Right cardiac atrium (tissue), 5 donors: ENCODE measurements around the gene SALL2. TPM values are rescaled to one million over a fixed set of nuclear protein-coding genes. Genes with fewer than 3 reads are reported as not detected.
"Not testable (repeated sequence)": the region's sequence is repeated elsewhere in the genome, so short reads cannot be mapped to it uniquely, and the experiment has no call there.

Experiments
- ATAC-seq, 2 donors: fragments of 200-7000 bp; cut with Tn5 transposase; one replicate each; pipeline versions ENCODE4 v1.8.0 to v1.9.1; 2020; ENCODE audit warnings: moderate library complexity in 2 of 2, mild to moderate bottlenecking in 1 of 2
- DNase-seq, 3 donors: peaks; one replicate each; pipeline ENCODE4 v3.0.0-alpha.2; 2020
- H3K27ac ChIP-seq: one replicate; pipeline ENCODE4 v1.5.1; 2013; ENCODE audit warnings: mild to moderate bottlenecking, low read length, control low read depth, moderate library complexity
- H3K27me3 ChIP-seq: one replicate; pipeline ENCODE4 v1.6.1; 2013; ENCODE audit not compliant: control insufficient read depth, insufficient read depth
- H3K4me1 ChIP-seq: one replicate; pipeline ENCODE4 v1.6.1; 2013; ENCODE audit warnings: low read length; ENCODE audit not compliant: control insufficient read depth, insufficient read depth
- H3K4me3 ChIP-seq: one replicate; pipeline ENCODE4 v1.5.1; 2013; ENCODE audit warnings: low read length, control low read depth
- H3K9me3 ChIP-seq: one replicate; pipeline ENCODE4 v1.6.1; 2013; ENCODE audit warnings: low read length; ENCODE audit not compliant: control insufficient read depth
- WGBS: extraction: QIAGEN DNeasy Blood & Tissue Kit; methylation state at CpG from one replicate; pipeline ENCODE4 v1.1.7; 2013; 5-methylcytosine and 5-hydroxymethylcytosine counted together
- intact Hi-C, 4 donors: fragments of 100-400 bp; cut with DNase I; formaldehyde crosslinking; loops; one replicate each; pipeline versions ENCODE4 v1.11.0 to v1.14.0; 2022 to 2023
- long read RNA-seq, 4 donors: library from polyadenylated mRNA; unstranded; transcript quantifications; one replicate each; pipeline ENCODE4 v2.0.0, GENCODE V29; 2020 to 2021
- polyA plus RNA-seq: library from polyadenylated mRNA; stranded (reverse); fragments of 200-250 nt; gene quantifications from one replicate; pipeline ENCODE4 v1.2.3, GENCODE V29; 2013
- total RNA-seq, 4 donors: library from RNA; stranded (reverse); fragmentation: NEBNext Ultra II Directional; extraction: Animal tissue kit (Norgen Biotek cat#: 25700); gene quantifications; one replicate each; pipeline ENCODE4 v1.2.1, GENCODE V29; 2021
- donor health status: healthy with polysubstance abuse.
- donor health status: DM: no; HTN: yes; CAD: no.
- donor health status: DM: no; HTN: no; CAD: no.
- donor health status: DM: no; HTN: yes; CAD: no; lungs with severe emphysema.
- donor health status: DM: yes; HTN: yes; CAD: no.

Gene SALL2
- total RNA-seq (10 to 100 TPM in 3 of 4 donors, 1 to 10 TPM in 1; 6.8 to 16.1 (median 12.0) TPM), polyA plus RNA-seq (4.0 TPM)
- long read RNA-seq, donor 1, partial matches to known transcripts = 0 of 12 reads
- long read RNA-seq, donor 1, other reads (novel, unspliced or antisense) = 11 of 12 reads
- long read RNA-seq, donor 2, partial matches to known transcripts = 1 of 10 reads
- long read RNA-seq, donor 2, other reads (novel, unspliced or antisense) = 7 of 10 reads
- long read RNA-seq, donor 3, partial matches to known transcripts = 2 of 17 reads
- long read RNA-seq, donor 3, other reads (novel, unspliced or antisense) = 15 of 17 reads
- long read RNA-seq, donor 4, partial matches to known transcripts = 1 of 10 reads
- long read RNA-seq, donor 4, other reads (novel, unspliced or antisense) = 7 of 10 reads

GRCh38 chr14:21525962-21526671 is at the start of gene SALL2:
Gene SALL2 (minus strand): TSS chr14:21526346. CDS start chr14:21526127, 219 bp downstream.
- H3K27ac ChIP-seq = peak within 1 kb of the TSS; percentile 42
- peaks cover 4% of the 10 kb centered on the region for H3K4me1 ChIP-seq
- intact Hi-C loops = no loop called here
- H3K9me3 ChIP-seq = no peaks in the 10 kb centered on the region
- WGBS = under 1% methylated on average over 43 of the region's 43 CpGs
- H3K4me3 ChIP-seq = peak within 1 kb of the TSS; percentile 98
- ATAC-seq = peak; percentile 94
- DNase-seq = peak; percentile 72 to 90 (median 88)
- no peaks in the 10 kb centered on the region for H3K27me3 ChIP-seq

GRCh38 chr14:21575661-21576060 is 49.5 kb upstream of the SALL2 start:
- no peak for ATAC-seq

GRCh38 chr14:21572604-21573003 is 46.5 kb upstream of the SALL2 start:
- Histone ChIP-seq H3K4me1 (no peaks in the 10 kb centered on the region), H3K27me3 (no peaks in the 10 kb centered on the region), H3K27ac (no peak overlapping the region), H3K9me3 (no peaks in the 10 kb centered on the region), H3K4me3 (no peak overlapping the region)
- DNase-seq (no peak), ATAC-seq (no peak)
- intact Hi-C loops = no loop called here

More at GRCh38 chr14:21575661-21576060, 49.5 kb upstream of the SALL2 start:
- no peak for DNase-seq
- H3K4me3 ChIP-seq = no peak overlapping the region
- H3K27me3 ChIP-seq = no peaks in the 10 kb centered on the region
- WGBS = 79% methylated on average over 6 of the region's 6 CpGs
- no peaks in the 10 kb centered on the region for H3K4me1 ChIP-seq
- intact Hi-C loops = no loop called here
- no peaks in the 10 kb centered on the region for H3K9me3 ChIP-seq
- no peak overlapping the region for H3K27ac ChIP-seq

- no peak overlapping the region for H3K27ac ChIP-seq
- no peaks in the 10 kb centered on the region for H3K4me1 ChIP-seq
- intact Hi-C loops = loop anchor here in 2 of 4 donors (10.0 kb wide), 2 partner anchors 54 to 104 kb away; partner anchors contain the start of gene CHD8 (in 1 of the 2)
- WGBS = 76% methylated on average over 8 of the region's 8 CpGs
- H3K4me3 ChIP-seq = no peak overlapping the region
- no peak for ATAC-seq
- no peaks in the 10 kb centered on the region for H3K27me3 ChIP-seq
- H3K9me3 ChIP-seq = no peaks in the 10 kb centered on the region
- no peak for DNase-seq
Measured at GRCh38 chr14:21558703-21559170, 32.6 kb upstream of the SALL2 start.

- no peaks in the 10 kb centered on the region for H3K9me3 ChIP-seq
- H3K4me3 ChIP-seq = peak overlapping the region; percentile 67
- intact Hi-C loops = loop anchor here in 2 of 4 donors (10.0 kb wide), 2 partner anchors 52 to 102 kb away; partner anchors contain the start of gene CHD8 (in 1 of the 2)
- peak overlapping the region; percentile 13 for H3K27ac ChIP-seq
- H3K4me1 ChIP-seq = no peaks in the 10 kb centered on the region
- WGBS = 11% methylated on average over 11 of the region's 11 CpGs
- H3K27me3 ChIP-seq = no peaks in the 10 kb centered on the region
- ATAC-seq (peak; percentile 86 to 88), DNase-seq (peak; percentile 61 to 87 (median 81))
Measured at GRCh38 chr14:21557084-21557901, 31.1 kb upstream of the SALL2 start.

GRCh38 chr14:21556378-21557083 is 30.4 kb upstream of the SALL2 start:
- ATAC-seq (peak; percentile 11 to 19), DNase-seq (no peak)
- H3K27me3 ChIP-seq = no peaks in the 10 kb centered on the region
- H3K27ac ChIP-seq = no peak overlapping the region
- WGBS = 53% methylated on average over 5 of the region's 5 CpGs
- H3K4me1 ChIP-seq = no peaks in the 10 kb centered on the region
- H3K4me3 ChIP-seq = no peak overlapping the region
- intact Hi-C loops = loop anchor here in 2 of 4 donors (10.0 kb wide), 2 partner anchors 52 to 102 kb away; partner anchors contain the start of gene CHD8 (in 1 of the 2)
- H3K9me3 ChIP-seq = no peaks in the 10 kb centered on the region

- H3K4me1 ChIP-seq = no peaks in the 10 kb centered on the region
- WGBS = 83% methylated on average over 3 of the region's 3 CpGs
- H3K27ac ChIP-seq = no peak overlapping the region
- H3K9me3 ChIP-seq = no peaks in the 10 kb centered on the region
- intact Hi-C loops = loop anchor here in 2 of 4 donors (10.0 kb wide), 2 partner anchors 48 to 98 kb away; partner anchors contain the start of gene CHD8 (in 1 of the 2)
- DNase-seq (no peak), ATAC-seq (no peak)
- no peaks in the 10 kb centered on the region for H3K27me3 ChIP-seq
- H3K4me3 ChIP-seq = no peak overlapping the region
Measured at GRCh38 chr14:21553266-21553665, 27.1 kb upstream of the SALL2 start.

- WGBS = 95% methylated on average over 7 of the region's 7 CpGs
- H3K9me3 ChIP-seq, H3K27ac ChIP-seq, DNase-seq, H3K4me3 ChIP-seq, H3K27me3 ChIP-seq, intact Hi-C loops, H3K4me1 ChIP-seq, ATAC-seq: not testable (repeated sequence)
Measured at GRCh38 chr14:21544588-21544987, 18.4 kb upstream of the SALL2 start.

GRCh38 chr14:21543963-21544362 is 17.8 kb upstream of the SALL2 start:
- ATAC-seq = no peak
- Histone ChIP-seq H3K4me3 (no peak overlapping the region), H3K4me1 (no peaks in the 10 kb centered on the region), H3K9me3 (no peaks in the 10 kb centered on the region), H3K27me3 (no peaks in the 10 kb centered on the region), H3K27ac (no peak overlapping the region)
- intact Hi-C loops = no loop called here
- no peak for DNase-seq
- WGBS = 60% methylated on average over 5 of the region's 5 CpGs

- Histone ChIP-seq H3K9me3 (no peaks in the 10 kb centered on the region), H3K4me3 (no peak overlapping the region), H3K4me1 (no peaks in the 10 kb centered on the region), H3K27me3 (no peaks in the 10 kb centered on the region), H3K27ac (no peak overlapping the region)
- no peak for ATAC-seq
- 35% methylated on average over 7 of the region's 7 CpGs for WGBS
- intact Hi-C loops = no loop called here
- DNase-seq = no peak
Measured at GRCh38 chr14:21543521-21543960, 17.4 kb upstream of the SALL2 start.
